Right lobe of liver (tissue), 6 donors: ENCODE measurements around the gene WDR27. TPM values are rescaled to one million over a fixed set of nuclear protein-coding genes. Genes with fewer than 3 reads are reported as not detected.

ENCODE experiments used
- ATAC-seq, 4 donors: fragments of 200-7000 bp; cut with Tn5 transposase; one replicate each; pipeline ENCODE4 v1.9.1; 2020; ENCODE audit warnings: mild to moderate bottlenecking in 4 of 4, moderate library complexity in 4 of 4
- DNase-seq, 3 donors: peaks; one replicate each; pipeline ENCODE4 v3.0.0-alpha.2; 2020
- H3K27ac ChIP-seq, 3 donors: fragments of 200-600 bp; one replicate each; pipeline ENCODE4 v1.8.0; 2022
- H3K27me3 ChIP-seq, 2 donors: fragments of 200-600 bp; one replicate each; pipeline ENCODE4 v1.8.0; 2022
- H3K36me3 ChIP-seq, 4 donors: fragments of 200-600 bp; sonication (generic) in 1 of 4; one replicate each; pipeline versions ENCODE4 v1.5.1 to v1.8.0; 2017 to 2022; ENCODE audit warnings: control low read depth in 1 of 4
- H3K4me1 ChIP-seq, 4 donors: fragments of 200-600 bp; sonication (generic) in 1 of 4; one replicate each; pipeline versions ENCODE4 v1.5.1 to v1.8.0; 2017 to 2022; ENCODE audit warnings: control low read depth in 1 of 4
- H3K4me3 ChIP-seq, 3 donors: fragments of 200-600 bp; one replicate each; pipeline ENCODE4 v1.8.0; 2022
- H3K9me3 ChIP-seq, 4 donors: fragments of 200-600 bp; sonication (generic) in 1 of 4; one replicate each; pipeline versions ENCODE4 v1.5.1 to v1.8.0; 2017 to 2022; ENCODE audit warnings: control low read depth in 1 of 4
- POLR2A ChIP-seq: fragments of 450-650 bp; IDR thresholded peaks from one replicate; pipeline ENCODE4 v1.6.1; 2017; ENCODE audit warnings: antibody characterized with exemption, mild to moderate bottlenecking
- WGBS: methylation state at CpG from one replicate; pipeline ENCODE4 v1.1.6; 2018; ENCODE audit warnings: low coverage, low lambda C conversion rate; ENCODE audit not compliant: insufficient coverage; ENCODE audit errors: missing lambda C conversion rate; 5-methylcytosine and 5-hydroxymethylcytosine counted together
- intact Hi-C, 2 donors: fragments of 100-400 bp; cut with DNase I; formaldehyde crosslinking; loops; one replicate each; pipeline versions ENCODE4 v1.11.2 to v1.14.1; 2022
- total RNA-seq, 6 experiments: library from RNA; depleted of rRNA in 2 of 6; stranded (reverse); fragments of >200 nt in 2 of 6; fragmentation: NEBNext Ultra II Directional in 3 of 6; extraction: Animal tissue kit (Norgen Biotek cat#: 25700) in 3 of 6; gene quantifications; one replicate each; pipeline versions ENCODE4 v1.1.0 to v1.2.4, GENCODE V29; 2016 to 2023
- TF ChIP-seq, protein P1 (sequence below), 4 donors: fragments of 200-600 bp in 3 of 4; fragments of 450-650 bp in 1 of 4; IDR thresholded peaks; one replicate each; pipeline versions ENCODE4 v1.5.1 to v1.8.0; 2016 to 2022; ENCODE audit warnings: antibody characterized with exemption in 4 of 4, mild to moderate bottlenecking in 2 of 4
- donor health status: DM: no; HTN: yes; CAD: no.
- donor health status: DM: no; HTN: no; CAD: no.
- donor health status: DM: no; HTN: no; CAD: no.
- donor health status: DM: no; HTN: yes; CAD: no.
- donor health status: DM: no; HTN: yes; CAD: no.

Gene WDR27
- total RNA-seq, 6 experiments from 2014 or later, result 8.2 to 26.8 (median 12.7) TPM

DNA sequence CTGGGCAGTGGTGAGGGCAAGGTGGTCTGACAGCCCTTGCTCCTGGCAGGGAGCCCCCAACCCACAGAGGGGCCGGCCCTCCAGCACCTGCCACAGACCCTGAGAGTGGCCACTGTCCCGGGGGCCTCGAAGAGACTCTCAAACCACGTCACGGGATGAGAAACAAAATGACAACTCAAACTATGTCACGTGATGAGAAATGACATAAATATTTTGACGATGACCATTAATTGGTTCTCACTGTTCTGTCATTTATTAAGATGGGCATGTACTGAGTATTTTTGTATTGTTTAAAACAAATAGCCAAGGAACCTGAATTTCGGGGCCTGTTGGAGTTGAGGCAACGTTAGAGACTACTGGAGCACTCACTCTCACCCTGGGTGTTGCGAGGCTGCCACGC is 135.5 kb downstream of the WDR27 start:
- Histone ChIP-seq H3K27me3 (no peaks in the 10 kb centered on the region), H3K4me3 (no peak overlapping the region), H3K27ac (no peak overlapping the region), H3K36me3 (no peaks in the 10 kb centered on the region), H3K9me3 (no peaks in the 10 kb centered on the region), H3K4me1 (no peaks in the 10 kb centered on the region)
- 79% methylated on average over 6 of the region's 11 CpGs for WGBS
- ATAC-seq (no peak), DNase-seq (no peak)
- intact Hi-C loops, result no loop called here
- TF ChIP-seq, protein P1, sequence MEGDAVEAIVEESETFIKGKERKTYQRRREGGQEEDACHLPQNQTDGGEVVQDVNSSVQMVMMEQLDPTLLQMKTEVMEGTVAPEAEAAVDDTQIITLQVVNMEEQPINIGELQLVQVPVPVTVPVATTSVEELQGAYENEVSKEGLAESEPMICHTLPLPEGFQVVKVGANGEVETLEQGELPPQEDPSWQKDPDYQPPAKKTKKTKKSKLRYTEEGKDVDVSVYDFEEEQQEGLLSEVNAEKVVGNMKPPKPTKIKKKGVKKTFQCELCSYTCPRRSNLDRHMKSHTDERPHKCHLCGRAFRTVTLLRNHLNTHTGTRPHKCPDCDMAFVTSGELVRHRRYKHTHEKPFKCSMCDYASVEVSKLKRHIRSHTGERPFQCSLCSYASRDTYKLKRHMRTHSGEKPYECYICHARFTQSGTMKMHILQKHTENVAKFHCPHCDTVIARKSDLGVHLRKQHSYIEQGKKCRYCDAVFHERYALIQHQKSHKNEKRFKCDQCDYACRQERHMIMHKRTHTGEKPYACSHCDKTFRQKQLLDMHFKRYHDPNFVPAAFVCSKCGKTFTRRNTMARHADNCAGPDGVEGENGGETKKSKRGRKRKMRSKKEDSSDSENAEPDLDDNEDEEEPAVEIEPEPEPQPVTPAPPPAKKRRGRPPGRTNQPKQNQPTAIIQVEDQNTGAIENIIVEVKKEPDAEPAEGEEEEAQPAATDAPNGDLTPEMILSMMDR (IDR thresholded peaks at IDR 0.05), result no peak
- TF ChIP-seq POLR2A, result no peak

DNA sequence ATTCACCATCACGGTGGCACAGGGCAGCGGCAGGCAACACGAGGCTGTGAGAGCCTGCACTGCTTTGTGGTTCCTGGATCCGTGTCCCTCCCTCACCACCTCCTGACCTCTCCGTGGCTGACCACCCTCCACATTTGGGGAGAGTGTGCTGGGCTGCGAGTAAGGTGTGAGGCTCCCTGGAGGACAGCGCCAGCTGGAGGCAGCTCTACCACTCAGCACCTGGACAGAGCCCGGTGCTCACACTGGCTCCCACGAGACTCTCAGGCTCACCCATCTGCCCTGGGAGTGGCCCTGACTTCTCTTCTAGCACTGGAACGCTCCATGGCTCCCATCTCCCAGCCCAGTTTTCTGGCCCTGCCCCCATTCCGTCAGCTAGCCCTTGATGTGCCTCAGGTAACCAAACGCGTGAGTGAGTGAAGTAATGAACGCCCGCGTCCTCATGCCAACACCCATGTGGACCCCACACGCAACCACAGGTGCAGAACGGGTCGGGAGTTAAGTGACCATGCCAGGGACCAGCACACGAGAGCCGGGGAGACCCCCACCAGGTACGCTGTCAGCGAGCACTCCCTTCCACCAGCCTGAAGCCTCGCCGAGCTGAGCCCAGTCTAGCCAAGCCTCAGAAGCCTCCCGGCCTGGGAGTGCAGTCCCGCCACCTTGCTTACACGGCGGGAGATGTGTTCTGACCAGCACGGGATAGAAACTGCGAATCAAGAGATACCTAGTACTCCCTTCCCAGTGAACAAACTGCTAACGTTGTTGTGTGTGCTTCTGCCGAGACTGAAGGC is 137.2 kb downstream of the WDR27 start:
- ATAC-seq, result peak in 1 of 4 donors; percentile 45
- no peak for DNase-seq
- no peak overlapping the region for H3K4me3 ChIP-seq

DNA sequence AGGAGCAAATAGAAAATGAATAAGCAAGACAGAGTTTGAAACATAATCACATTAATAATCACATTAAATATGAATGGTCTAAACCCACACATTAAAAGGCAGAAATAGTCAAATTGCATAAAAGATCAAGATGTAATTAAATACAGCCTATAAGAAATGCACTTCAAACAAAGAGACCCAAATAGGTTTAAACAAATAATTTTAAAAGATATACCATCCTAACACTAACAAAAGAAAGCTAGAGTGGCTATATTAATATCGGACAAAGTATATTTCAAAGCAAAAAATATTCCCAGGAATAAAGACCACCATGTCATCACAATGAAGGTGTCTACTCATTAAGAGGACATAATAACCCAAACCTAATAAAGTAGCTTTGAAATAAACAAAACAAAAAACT is 140.2 kb downstream of the WDR27 start:
- intact Hi-C loops, result no loop called here
- no peak for ATAC-seq
- Histone ChIP-seq H3K36me3 (no peaks in the 10 kb centered on the region), H3K4me1 (peaks cover 0 to 7% (median 0%) of the 10 kb centered on the region in 4 donors), H3K4me3 (no peak overlapping the region), H3K27me3 (no peaks in the 10 kb centered on the region), H3K9me3 (no peaks in the 10 kb centered on the region), H3K27ac (no peak overlapping the region)
- DNase-seq, result no peak
- 86% methylated on average over 1 of the region's 1 CpG for whole genome bisulfite sequencing
- TF ChIP-seq, protein P1 (IDR thresholded peaks at IDR 0.05), result no peak
- TF ChIP-seq POLR2A, result no peak

More for the DNA sequence above, 137.2 kb downstream of the WDR27 start:
- WGBS, result 94% methylated on average over 6 of the region's 33 CpGs
- TF ChIP-seq, protein P1 (IDR thresholded peaks at IDR 0.05), result no peak
- no peak for TF ChIP-seq POLR2A
- no peaks in the 10 kb centered on the region for H3K9me3 ChIP-seq
- H3K27ac ChIP-seq, result no peak overlapping the region
- H3K27me3 ChIP-seq, result no peaks in the 10 kb centered on the region
- H3K36me3 ChIP-seq, result no peaks in the 10 kb centered on the region
- intact Hi-C loops, result no loop called here
- H3K4me1 ChIP-seq, result no peaks in the 10 kb centered on the region

DNA sequence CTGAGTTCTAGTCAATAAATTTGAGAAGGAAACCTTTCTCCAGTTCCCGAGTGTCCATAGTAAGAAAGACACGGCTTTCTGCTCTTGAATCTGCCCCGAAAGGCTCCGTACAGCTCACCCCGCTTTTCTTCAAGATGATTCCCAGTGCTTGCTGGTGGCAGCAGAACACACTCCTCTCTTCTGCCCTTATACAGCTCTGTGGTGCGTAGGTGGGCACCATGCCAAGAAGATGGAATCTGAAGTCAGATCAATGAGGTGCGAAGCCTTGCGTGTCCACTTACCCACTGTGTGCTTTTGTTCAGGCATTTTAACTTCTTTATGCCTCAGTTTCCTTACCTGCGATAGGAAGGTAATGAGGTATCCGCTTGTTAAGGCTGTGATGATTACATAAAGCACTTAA is 142.2 kb downstream of the WDR27 start:
- Histone ChIP-seq H3K27ac (no peak overlapping the region), H3K4me3 (no peak overlapping the region), H3K36me3 (no peaks in the 10 kb centered on the region), H3K9me3 (no peaks in the 10 kb centered on the region), H3K27me3 (no peaks in the 10 kb centered on the region), H3K4me1 (peaks cover 0 to 7% (median 0%) of the 10 kb centered on the region in 4 donors)
- TF ChIP-seq, protein P1 (IDR thresholded peaks at IDR 0.05), result no peak
- TF ChIP-seq POLR2A, result no peak
- DNase-seq, result no peak
- no peak for ATAC-seq
- intact Hi-C loops, result no loop called here
- WGBS, result 95% methylated on average over 9 of the region's 10 CpGs
